Tibial nerve (tissue), 3 donors: Measurements from ENCODE around the gene CAMTA1.

Source experiments
- POLR2A ChIP-seq, 2 donors: fragments of 450-650 bp; IDR thresholded peaks; one replicate each; pipeline ENCODE4 v1.6.1; 2017; ENCODE audit warnings: antibody characterized with exemption in 2 of 2, mild to moderate bottlenecking in 2 of 2, moderate library complexity in 2 of 2
- TF ChIP-seq, protein P1 (sequence below), 5 experiments: fragments of 200-600 bp in 3 of 5; fragments of 450-650 bp in 2 of 5; sonication (generic) in 3 of 5; IDR thresholded peaks; one replicate each; pipeline ENCODE4 v1.5.1; 2016 to 2019; ENCODE audit warnings: antibody characterized with exemption in 5 of 5, mild to moderate bottlenecking in 3 of 5, moderate library complexity in 2 of 5

- TF ChIP-seq, protein P1, sequence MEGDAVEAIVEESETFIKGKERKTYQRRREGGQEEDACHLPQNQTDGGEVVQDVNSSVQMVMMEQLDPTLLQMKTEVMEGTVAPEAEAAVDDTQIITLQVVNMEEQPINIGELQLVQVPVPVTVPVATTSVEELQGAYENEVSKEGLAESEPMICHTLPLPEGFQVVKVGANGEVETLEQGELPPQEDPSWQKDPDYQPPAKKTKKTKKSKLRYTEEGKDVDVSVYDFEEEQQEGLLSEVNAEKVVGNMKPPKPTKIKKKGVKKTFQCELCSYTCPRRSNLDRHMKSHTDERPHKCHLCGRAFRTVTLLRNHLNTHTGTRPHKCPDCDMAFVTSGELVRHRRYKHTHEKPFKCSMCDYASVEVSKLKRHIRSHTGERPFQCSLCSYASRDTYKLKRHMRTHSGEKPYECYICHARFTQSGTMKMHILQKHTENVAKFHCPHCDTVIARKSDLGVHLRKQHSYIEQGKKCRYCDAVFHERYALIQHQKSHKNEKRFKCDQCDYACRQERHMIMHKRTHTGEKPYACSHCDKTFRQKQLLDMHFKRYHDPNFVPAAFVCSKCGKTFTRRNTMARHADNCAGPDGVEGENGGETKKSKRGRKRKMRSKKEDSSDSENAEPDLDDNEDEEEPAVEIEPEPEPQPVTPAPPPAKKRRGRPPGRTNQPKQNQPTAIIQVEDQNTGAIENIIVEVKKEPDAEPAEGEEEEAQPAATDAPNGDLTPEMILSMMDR (IDR thresholded peaks at IDR 0.05): no peak
- no peak for TF ChIP-seq POLR2A (IDR thresholded peaks at IDR 0.05)
Observed at GRCh38 chr1:6795203-6795602, 9.9 kb downstream of the CAMTA1 start.
